K562 (cell line): Measurements from ENCODE around the gene AFF1. TPM values are rescaled to one million over a fixed set of nuclear protein-coding genes. Genes with fewer than 3 reads are reported as not detected.

Source experiments
- ATAC-seq: fragments of 200-7000 bp; cut with Tn5 transposase; 3 replicates; pipeline ENCODE4 v1.9.1; 2020; ENCODE audit warnings: moderate library complexity
- BruUV-seq: library from RNA; stranded (reverse); fragments of 400-500 nt; replicated peaks from 2 replicates; lab custom pipeline; 2021; lab: Mats Ljungman, UMichigan
- CTCF ChIA-PET: fragments of 300-600 bp; formaldehyde crosslinking; extraction: SDS; loops from one replicate; lab custom pipeline; 2021; ENCODE audit warnings: low intra/inter-chr PET ratio; lab: Yijun Ruan, JAX
- POLR2A ChIA-PET: fragments of 300-600, 350-650 bp; sonication (Branson Sonifier 250); formaldehyde crosslinking; extraction: SDS; loops from one replicate; lab custom pipeline; 2021; ENCODE audit warnings: antibody characterized with exemption, inconsistent platforms; lab: Yijun Ruan, JAX
- DNase-seq, 4 experiments: peaks; one replicate each; pipeline versions ENCODE4 v3.0.0 to v3.0.0-alpha.2; 2011 to 2018; ENCODE audit warnings: low spot score in 3 of 4, mixed read lengths in 3 of 4; ENCODE audit errors: extremely low read depth in 1 of 4
- FAIRE-seq: peaks from 2 replicates; lab custom pipeline; 2011; peaks lifted over from hg19 to GRCh38; lab: Jason Lieb, UNC
- H2AFZ ChIP-seq: 2 replicates; pipeline ENCODE4 v1.6.0; 2011; ENCODE audit warnings: low read depth, low read length, control low read depth, inconsistent platforms
- H3K27ac ChIP-seq: fragments of 200-600 bp; 3 replicates; pipeline ENCODE4 v1.8.0; 2011; ENCODE audit warnings: low read depth, mild to moderate bottlenecking, control low read depth, inconsistent platforms, low read length, moderate library complexity, mixed read lengths; ENCODE audit errors: extremely low read depth
- H3K27me3 ChIP-seq, 2 experiments: fragments of 300-600 bp in 1 of 2; 2 replicates in 1 of 2; 3 replicates in 1 of 2; pipeline versions ENCODE4 v1.6.0 to v1.8.0; 2011; ENCODE audit warnings: inconsistent platforms in 2 of 2, low read length in 2 of 2, mild to moderate bottlenecking in 1 of 2, mixed read lengths in 1 of 2, moderate library complexity in 1 of 2; ENCODE audit not compliant: control insufficient read depth in 2 of 2, insufficient read depth in 2 of 2
- H3K36me3 ChIP-seq: fragments of 300-600 bp; 3 replicates; pipeline ENCODE4 v1.8.0; 2011; ENCODE audit warnings: mild to moderate bottlenecking, low read length, inconsistent platforms; ENCODE audit not compliant: control insufficient read depth, insufficient read depth
- H3K4me1 ChIP-seq, 2 experiments: fragments of 200-600 bp in 1 of 2; replicated peaks in 1 of 2; 2 replicates in 1 of 2; 3 replicates in 1 of 2; pipeline versions ENCODE4 v1.5.1 to v1.8.0; 2011; ENCODE audit warnings: inconsistent platforms in 2 of 2, low read length in 2 of 2, mild to moderate bottlenecking in 1 of 2, mixed read lengths in 1 of 2, moderate library complexity in 1 of 2; ENCODE audit not compliant: control insufficient read depth in 2 of 2, insufficient read depth in 2 of 2
- H3K4me2 ChIP-seq: 2 replicates; pipeline ENCODE4 v1.6.1; 2011; ENCODE audit warnings: low read length, control low read depth, inconsistent platforms, mixed read lengths; ENCODE audit not compliant: insufficient read depth
- H3K4me3 ChIP-seq: fragments of 200-600 bp; sonication (generic), shearing (Covaris generic); 2 replicates; pipeline ENCODE4 v1.5.1; 2016; ENCODE audit warnings: control low read depth, inconsistent platforms
- H3K79me2 ChIP-seq: fragments of 200-600 bp; 3 replicates; pipeline ENCODE4 v1.8.0; 2011; ENCODE audit warnings: low read length, inconsistent platforms; ENCODE audit not compliant: control insufficient read depth, insufficient read depth
- H3K9ac ChIP-seq, 2 experiments: 2 replicates each; pipeline versions ENCODE4 v1.6.0 to v1.6.1; 2011; ENCODE audit warnings: low read depth in 2 of 2, low read length in 2 of 2, control low read depth in 1 of 2, inconsistent platforms in 1 of 2, mild to moderate bottlenecking in 1 of 2, mixed read lengths in 1 of 2; ENCODE audit not compliant: insufficient read depth in 1 of 2
- H3K9me1 ChIP-seq: one replicate; pipeline ENCODE4 v1.6.0; 2011; ENCODE audit warnings: inconsistent platforms, mild to moderate bottlenecking, low read length, moderate library complexity; ENCODE audit not compliant: control insufficient read depth, insufficient read depth
- H3K9me3 ChIP-seq: replicated peaks from 2 replicates; pipeline ENCODE4 v1.5.1; 2011; ENCODE audit warnings: low read depth, low read length, inconsistent platforms; ENCODE audit not compliant: control insufficient read depth, insufficient read depth
- H4K20me1 ChIP-seq: replicated peaks from 2 replicates; pipeline ENCODE4 v1.6.1; 2011; ENCODE audit warnings: low read length, inconsistent platforms, mixed read lengths; ENCODE audit not compliant: control insufficient read depth, insufficient read depth
- MEF2A ChIP-seq: IDR thresholded peaks from 2 replicates; pipeline ENCODE4 v1.6.1; 2011; ENCODE audit warnings: low read depth, mild to moderate bottlenecking, low read length, moderate library complexity; ENCODE audit not compliant: control insufficient read depth
- PHF8 ChIP-seq: fragments of 200-600 bp; sonication (generic); IDR thresholded peaks from 2 replicates; pipeline ENCODE4 v1.6.1; 2012; ENCODE audit warnings: mixed run types, mild to moderate bottlenecking, inconsistent platforms, low read length, moderate library complexity, borderline replicate concordance
- POLR3A ChIP-seq: IDR thresholded peaks from 2 replicates; pipeline ENCODE4 v1.6.1; 2011; ENCODE audit warnings: borderline replicate concordance, mild to moderate bottlenecking, moderate library complexity; ENCODE audit not compliant: insufficient read length, insufficient read depth; ENCODE audit errors: extremely low read depth
- TAF1 ChIP-seq: IDR thresholded peaks from 2 replicates; pipeline ENCODE4 v1.6.1; 2011; ENCODE audit warnings: mild to moderate bottlenecking, low read length, moderate library complexity; ENCODE audit not compliant: insufficient read depth, control insufficient read depth, severe bottlenecking; ENCODE audit errors: extremely low read depth
- TFAM ChIP-seq: fragments of 250-450 bp; sonication (Bioruptor Pico); conservative IDR thresholded peaks from 2 replicates; pipeline ENCODE4 v1.5.0; 2021; ENCODE audit warnings: mild to moderate bottlenecking, moderate library complexity
- ZBED1 ChIP-seq: IDR thresholded peaks from 2 replicates; pipeline ENCODE4 v1.6.1; 2014
- ZKSCAN8 ChIP-seq: fragments of 200-800 bp; sonication (Bioruptor generic); IDR thresholded peaks from 2 replicates; pipeline ENCODE4 v1.6.1; 2016; ENCODE audit warnings: missing genetic modification characterization, missing compliant biosample characterization
- ZNF445 ChIP-seq: fragments of 250-450 bp; sonication (Bioruptor Pico); IDR thresholded peaks from 2 replicates; pipeline ENCODE4 v1.4.0; 2020; ENCODE audit warnings: low read depth, mild to moderate bottlenecking, moderate library complexity
- ZNF668 ChIP-seq: fragments of 250-450 bp; sonication (Bioruptor Pico); IDR thresholded peaks from 2 replicates; pipeline ENCODE4 v1.8.0; 2022; ENCODE audit warnings: mild to moderate bottlenecking, inconsistent platforms
- ZNF707 ChIP-seq: fragments of 250-450 bp; sonication (Bioruptor Pico); conservative IDR thresholded peaks from 2 replicates; pipeline ENCODE4 v1.8.0; 2022; ENCODE audit warnings: inconsistent platforms, mild to moderate bottlenecking, moderate library complexity
- WGBS: fragments of 100-300 bp; shearing (Covaris generic); methylation state at CpG from one replicate; pipeline ENCODE4 v1.1.6; 2016; ENCODE audit warnings: low coverage, mixed read lengths; ENCODE audit not compliant: insufficient coverage; ENCODE audit errors: missing lambda C conversion rate; 5-methylcytosine and 5-hydroxymethylcytosine counted together
- in situ Hi-C: fragments of 300-500 bp; cut with MboI; formaldehyde crosslinking; loops from 4 replicates; pipeline ENCODE4 v1.15.0; 2018; ENCODE audit warnings: inconsistent platforms, mixed read lengths
- intact Hi-C: fragments of 100-400 bp; cut with micrococcal nuclease; formaldehyde crosslinking; loops from 2 replicates; pipeline ENCODE4 v1.14.2; 2022
- polyA plus RNA-seq, 8 experiments: library from polyadenylated mRNA; depleted of rRNA in 4 of 8; stranded (reverse) in 5 of 8; unstranded in 3 of 8; fragments of >200 nt; fragmentation: Nextera tagmentation in 2 of 8; fragmentation: Illumina TruSeq in 1 of 8; extraction: Ambion mirVana in 2 of 8; extraction: Trizol in 1 of 8; gene quantifications; 2 replicates each; pipeline versions ENCODE4 v1.2.1 to v1.2.3, GENCODE V29; 2011 to 2014; ENCODE audit warnings: inconsistent platforms in 1 of 8, missing spikeins in 1 of 8
- total RNA-seq, 7 experiments: library from RNA; depleted of rRNA in 6 of 7; stranded (reverse); fragments of >200 nt in 6 of 7; fragmentation: Illumina TruSeq in 2 of 7; extraction: Trizol in 2 of 7; gene quantifications; 2 replicates each; pipeline versions ENCODE4 v1.2.1 to v1.2.3, GENCODE V29; 2011 to 2021; ENCODE audit warnings: low replicate concordance in 1 of 7
- TF ChIP-seq, protein P1 (sequence below): fragments of 250-450 bp; sonication (Bioruptor Pico); IDR thresholded peaks from 2 replicates; pipeline ENCODE4 v1.8.0; 2022; ENCODE audit warnings: inconsistent platforms, mild to moderate bottlenecking, moderate library complexity, borderline replicate concordance
- TF ChIP-seq, protein P2 (sequence below), 2 experiments: fragments of 450-650 bp; IDR thresholded peaks; 2 replicates each; pipeline ENCODE4 v1.6.1; 2016
- TF ChIP-seq, protein P3 (sequence below), 2 experiments: IDR thresholded peaks; 2 replicates each; pipeline ENCODE4 v1.6.1; 2012; ENCODE audit warnings: improper control_type of control experiment in 2 of 2, low read depth in 2 of 2, low read length in 2 of 2, borderline replicate concordance in 1 of 2

AFF1 gene
- total and polyA plus RNA-seq, 9 of the 15 experiments (the other 6 are each of a cell fraction or from before 2014, with no cell fraction given): 4.1 to 47.5 (median 17.2) TPM

DNA sequence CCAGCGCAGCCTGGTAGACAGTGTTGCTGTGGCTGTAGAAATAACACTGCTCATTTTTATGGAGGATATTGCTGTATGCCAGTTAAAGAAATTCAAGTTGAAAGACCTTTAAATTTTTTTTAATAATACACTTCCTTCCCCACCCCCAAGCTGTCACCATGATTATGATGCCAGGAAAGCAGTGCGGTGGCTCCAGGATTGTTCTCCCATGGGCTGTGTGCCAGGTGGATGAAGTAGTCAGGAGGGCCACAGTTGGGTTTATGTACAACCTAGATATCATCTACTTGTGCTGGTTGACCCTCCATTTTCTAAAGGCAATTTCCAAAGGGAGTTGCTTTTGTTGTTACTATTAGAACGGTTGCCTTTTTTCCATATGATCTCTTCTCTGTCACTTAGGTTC lies 136.6 kb downstream of the AFF1 start:
- Histone ChIP-seq H3K9me3 (no peaks in the 10 kb centered on the region), H3K9ac (no peak overlapping the region), H3K4me1 (no peaks in the 10 kb centered on the region; a peak in 1 of 5 replicates), H3K79me2 (peaks cover 67% of the 10 kb centered on the region), H3K27ac (no peak overlapping the region), H3K9me1 (no peaks in the 10 kb centered on the region), H3K27me3 (no peaks in the 10 kb centered on the region), H3K36me3 (peaks cover 14% of the 10 kb centered on the region; the same call in 2 of the 3 replicates), H2AFZ (no peak overlapping the region), H3K4me2 (no peak overlapping the region), H3K4me3 (no peak overlapping the region), H4K20me1 (peaks cover 17% of the 10 kb centered on the region; the same call in 1 of the 2 replicates)
- in situ Hi-C loops: no loop called here
- BruUV-seq: no TSS peak
- intact Hi-C loops: no loop called here
- 92% methylated on average over 3 of the region's 3 CpGs for WGBS
- ChIA-PET POLR2A (interaction anchor here (1.6 kb wide), 1 partner anchor 12 kb away, joined by 6 read pairs; no protein-coding TSS in a partner anchor), CTCF (interaction anchor here (0.6 kb wide), 1 partner anchor 17 kb away, joined by 3 read pairs; no protein-coding TSS in a partner anchor)
- no peak for ATAC-seq
- no peak for DNase-seq
- FAIRE-seq: no peak
- no peak for TF ChIP-seq ZNF668 (CRISPR knock-in tag)
- TF ChIP-seq PHF8: no peak
- no peak for TF ChIP-seq ZNF445 (CRISPR knock-in tag)
- TF ChIP-seq ZKSCAN8: no peak
- TF ChIP-seq MEF2A: no peak
- TF ChIP-seq TAF1: no peak
- TF ChIP-seq, protein P1, sequence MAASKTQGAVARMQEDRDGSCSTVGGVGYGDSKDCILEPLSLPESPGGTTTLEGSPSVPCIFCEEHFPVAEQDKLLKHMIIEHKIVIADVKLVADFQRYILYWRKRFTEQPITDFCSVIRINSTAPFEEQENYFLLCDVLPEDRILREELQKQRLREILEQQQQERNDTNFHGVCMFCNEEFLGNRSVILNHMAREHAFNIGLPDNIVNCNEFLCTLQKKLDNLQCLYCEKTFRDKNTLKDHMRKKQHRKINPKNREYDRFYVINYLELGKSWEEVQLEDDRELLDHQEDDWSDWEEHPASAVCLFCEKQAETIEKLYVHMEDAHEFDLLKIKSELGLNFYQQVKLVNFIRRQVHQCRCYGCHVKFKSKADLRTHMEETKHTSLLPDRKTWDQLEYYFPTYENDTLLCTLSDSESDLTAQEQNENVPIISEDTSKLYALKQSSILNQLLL: no peak
- TF ChIP-seq, protein P2, sequence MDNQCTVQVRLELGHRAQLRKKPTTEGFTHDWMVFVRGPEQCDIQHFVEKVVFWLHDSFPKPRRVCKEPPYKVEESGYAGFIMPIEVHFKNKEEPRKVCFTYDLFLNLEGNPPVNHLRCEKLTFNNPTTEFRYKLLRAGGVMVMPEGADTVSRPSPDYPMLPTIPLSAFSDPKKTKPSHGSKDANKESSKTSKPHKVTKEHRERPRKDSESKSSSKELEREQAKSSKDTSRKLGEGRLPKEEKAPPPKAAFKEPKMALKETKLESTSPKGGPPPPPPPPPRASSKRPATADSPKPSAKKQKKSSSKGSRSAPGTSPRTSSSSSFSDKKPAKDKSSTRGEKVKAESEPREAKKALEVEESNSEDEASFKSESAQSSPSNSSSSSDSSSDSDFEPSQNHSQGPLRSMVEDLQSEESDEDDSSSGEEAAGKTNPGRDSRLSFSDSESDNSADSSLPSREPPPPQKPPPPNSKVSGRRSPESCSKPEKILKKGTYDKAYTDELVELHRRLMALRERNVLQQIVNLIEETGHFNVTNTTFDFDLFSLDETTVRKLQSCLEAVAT (IDR thresholded peaks at IDR 0.05): no peak
- TF ChIP-seq POLR3A: no peak
- TF ChIP-seq ZNF707 (CRISPR knock-in tag): no peak
- TF ChIP-seq, protein P3, sequence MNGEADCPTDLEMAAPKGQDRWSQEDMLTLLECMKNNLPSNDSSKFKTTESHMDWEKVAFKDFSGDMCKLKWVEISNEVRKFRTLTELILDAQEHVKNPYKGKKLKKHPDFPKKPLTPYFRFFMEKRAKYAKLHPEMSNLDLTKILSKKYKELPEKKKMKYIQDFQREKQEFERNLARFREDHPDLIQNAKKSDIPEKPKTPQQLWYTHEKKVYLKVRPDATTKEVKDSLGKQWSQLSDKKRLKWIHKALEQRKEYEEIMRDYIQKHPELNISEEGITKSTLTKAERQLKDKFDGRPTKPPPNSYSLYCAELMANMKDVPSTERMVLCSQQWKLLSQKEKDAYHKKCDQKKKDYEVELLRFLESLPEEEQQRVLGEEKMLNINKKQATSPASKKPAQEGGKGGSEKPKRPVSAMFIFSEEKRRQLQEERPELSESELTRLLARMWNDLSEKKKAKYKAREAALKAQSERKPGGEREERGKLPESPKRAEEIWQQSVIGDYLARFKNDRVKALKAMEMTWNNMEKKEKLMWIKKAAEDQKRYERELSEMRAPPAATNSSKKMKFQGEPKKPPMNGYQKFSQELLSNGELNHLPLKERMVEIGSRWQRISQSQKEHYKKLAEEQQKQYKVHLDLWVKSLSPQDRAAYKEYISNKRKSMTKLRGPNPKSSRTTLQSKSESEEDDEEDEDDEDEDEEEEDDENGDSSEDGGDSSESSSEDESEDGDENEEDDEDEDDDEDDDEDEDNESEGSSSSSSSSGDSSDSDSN (IDR thresholded peaks at IDR 0.05; ENCODE audit: borderline replicate concordance in 1 of 2, low read depth in 2 of 2, low read length in 2 of 2): no peak
- TF ChIP-seq ZBED1: no peak
- no peak for TF ChIP-seq TFAM
